Hepatocyte (in vitro differentiated cells): ENCODE measurements around the gene CNTNAP2. TPM values are rescaled to one million over a fixed set of nuclear protein-coding genes. Genes with fewer than 3 reads are reported as not detected.

ENCODE experiments used
- DNase-seq: peaks from one replicate; pipeline ENCODE4 v3.0.0-alpha.2; 2016; ENCODE audit warnings: low spot score
- H2AFZ ChIP-seq: fragments of 200-600 bp; sonication (generic); 2 replicates; pipeline ENCODE4 v1.6.0; 2016; ENCODE audit warnings: antibody characterized with exemption, mild to moderate bottlenecking
- H3K27ac ChIP-seq: fragments of 200-600 bp; sonication (generic); 2 replicates; pipeline ENCODE4 v1.5.1; 2016; ENCODE audit warnings: mild to moderate bottlenecking
- H3K27me3 ChIP-seq: fragments of 200-600 bp; sonication (generic); 2 replicates; pipeline ENCODE4 v1.6.1; 2016
- H3K36me3 ChIP-seq: fragments of 200-600 bp; sonication (generic); replicated peaks from 2 replicates; pipeline ENCODE4 v1.5.1; 2016; ENCODE audit warnings: low read depth; ENCODE audit not compliant: insufficient read depth
- H3K4me1 ChIP-seq: fragments of 200-600 bp; sonication (generic); 2 replicates; pipeline ENCODE4 v1.5.1; 2016; ENCODE audit warnings: mild to moderate bottlenecking, moderate library complexity; ENCODE audit not compliant: insufficient read depth
- H3K4me2 ChIP-seq: fragments of 200-600 bp; sonication (generic); 2 replicates; pipeline ENCODE4 v1.6.0; 2016
- H3K4me3 ChIP-seq: fragments of 200-600 bp; sonication (generic); 2 replicates; pipeline ENCODE4 v1.5.1; 2016; ENCODE audit warnings: mild to moderate bottlenecking
- H3K79me2 ChIP-seq: fragments of 200-600 bp; sonication (generic); 2 replicates; pipeline ENCODE4 v1.6.0; 2017; ENCODE audit warnings: mild to moderate bottlenecking
- H3K9me2 ChIP-seq: fragments of 200-600 bp; sonication (generic); replicated peaks from 2 replicates; pipeline ENCODE4 v1.6.0; 2017; ENCODE audit warnings: mild to moderate bottlenecking; ENCODE audit not compliant: insufficient read depth
- H3K9me3 ChIP-seq: fragments of 200-600 bp; sonication (generic); 2 replicates; pipeline ENCODE4 v1.5.1; 2016; ENCODE audit warnings: low read depth, mild to moderate bottlenecking
- H4K20me1 ChIP-seq: fragments of 200-600 bp; sonication (generic); 2 replicates; pipeline ENCODE4 v1.6.0; 2016; ENCODE audit warnings: mild to moderate bottlenecking; ENCODE audit not compliant: insufficient read depth, poor library complexity, severe bottlenecking
- EZH2 ChIP-seq: fragments of 200-600 bp; sonication (generic); IDR thresholded peaks from 2 replicates; pipeline ENCODE4 v1.6.1; 2016; ENCODE audit warnings: antibody characterized with exemption, mild to moderate bottlenecking, borderline replicate concordance
- EZH2phosphoT487 ChIP-seq: fragments of 200-600 bp; sonication (generic); IDR thresholded peaks from one replicate; pipeline ENCODE4 v1.6.1; 2018; ENCODE audit warnings: antibody characterized with exemption, mild to moderate bottlenecking, low read depth, moderate library complexity; ENCODE audit not compliant: unreplicated experiment, severe bottlenecking
- WGBS: methylation state at CpG from one replicate; pipeline ENCODE4 v1.1.6; 2016; ENCODE audit warnings: low lambda C conversion rate; ENCODE audit errors: missing lambda C conversion rate; 5-methylcytosine and 5-hydroxymethylcytosine counted together
- polyA plus RNA-seq: library from polyadenylated mRNA; unstranded; fragments of >200 nt; fragmentation: Nextera tagmentation; extraction: Ambion mirVana; gene quantifications from 2 replicates; pipeline ENCODE4 v1.2.1, GENCODE V29; 2016
- total RNA-seq: library from RNA; depleted of rRNA; stranded (reverse); fragments of >200 nt; gene quantifications from 2 replicates; pipeline ENCODE4 v1.2.3, GENCODE V29; 2014
- TF ChIP-seq, protein P1 (sequence below): fragments of 200-600 bp; sonication (generic); IDR thresholded peaks from 2 replicates; pipeline ENCODE4 v1.5.1; 2016; ENCODE audit warnings: antibody characterized with exemption, mild to moderate bottlenecking; ENCODE audit not compliant: poor library complexity

Gene CNTNAP2
- total and polyA plus RNA-seq, 2 experiments from 2014 or later = 7.5 to 14.7 TPM

DNA sequence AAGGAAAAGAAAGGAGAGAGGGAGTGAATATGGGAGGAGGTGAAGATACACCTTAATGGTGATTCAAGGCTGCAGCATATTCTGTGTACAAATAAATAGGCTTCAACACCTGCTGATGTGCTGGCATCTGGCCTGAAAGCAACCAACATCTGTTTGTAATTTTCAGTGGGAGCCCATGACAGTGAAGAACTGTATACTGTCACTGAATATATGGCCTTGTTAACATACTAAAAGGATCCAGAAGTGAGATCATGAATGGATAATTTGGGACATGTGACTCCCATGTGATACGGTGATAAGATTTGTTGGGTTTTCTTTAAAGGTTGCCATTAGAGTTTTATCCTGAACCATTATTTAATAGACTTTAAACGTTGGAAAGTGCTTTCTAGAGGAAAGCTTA lies 459.3 kb downstream of the CNTNAP2 start:
- WGBS = 35% methylated on average over 2 of the region's 2 CpGs
- Histone ChIP-seq H3K4me2 (no peak overlapping the region), H4K20me1 (no peaks in the 10 kb centered on the region), H3K9me3 (no peaks in the 10 kb centered on the region), H3K36me3 (no peaks in the 10 kb centered on the region), H3K27ac (no peak overlapping the region), H3K79me2 (no peaks in the 10 kb centered on the region), H3K9me2 (no peaks in the 10 kb centered on the region), H3K4me3 (no peak overlapping the region), H2AFZ (no peak overlapping the region), H3K4me1 (no peaks in the 10 kb centered on the region), H3K27me3 (no peaks in the 10 kb centered on the region)
- TF ChIP-seq EZH2phosphoT487 = no peak
- no peak for TF ChIP-seq EZH2
- TF ChIP-seq, protein P1, sequence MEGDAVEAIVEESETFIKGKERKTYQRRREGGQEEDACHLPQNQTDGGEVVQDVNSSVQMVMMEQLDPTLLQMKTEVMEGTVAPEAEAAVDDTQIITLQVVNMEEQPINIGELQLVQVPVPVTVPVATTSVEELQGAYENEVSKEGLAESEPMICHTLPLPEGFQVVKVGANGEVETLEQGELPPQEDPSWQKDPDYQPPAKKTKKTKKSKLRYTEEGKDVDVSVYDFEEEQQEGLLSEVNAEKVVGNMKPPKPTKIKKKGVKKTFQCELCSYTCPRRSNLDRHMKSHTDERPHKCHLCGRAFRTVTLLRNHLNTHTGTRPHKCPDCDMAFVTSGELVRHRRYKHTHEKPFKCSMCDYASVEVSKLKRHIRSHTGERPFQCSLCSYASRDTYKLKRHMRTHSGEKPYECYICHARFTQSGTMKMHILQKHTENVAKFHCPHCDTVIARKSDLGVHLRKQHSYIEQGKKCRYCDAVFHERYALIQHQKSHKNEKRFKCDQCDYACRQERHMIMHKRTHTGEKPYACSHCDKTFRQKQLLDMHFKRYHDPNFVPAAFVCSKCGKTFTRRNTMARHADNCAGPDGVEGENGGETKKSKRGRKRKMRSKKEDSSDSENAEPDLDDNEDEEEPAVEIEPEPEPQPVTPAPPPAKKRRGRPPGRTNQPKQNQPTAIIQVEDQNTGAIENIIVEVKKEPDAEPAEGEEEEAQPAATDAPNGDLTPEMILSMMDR = no peak
- DNase-seq = no peak

DNA sequence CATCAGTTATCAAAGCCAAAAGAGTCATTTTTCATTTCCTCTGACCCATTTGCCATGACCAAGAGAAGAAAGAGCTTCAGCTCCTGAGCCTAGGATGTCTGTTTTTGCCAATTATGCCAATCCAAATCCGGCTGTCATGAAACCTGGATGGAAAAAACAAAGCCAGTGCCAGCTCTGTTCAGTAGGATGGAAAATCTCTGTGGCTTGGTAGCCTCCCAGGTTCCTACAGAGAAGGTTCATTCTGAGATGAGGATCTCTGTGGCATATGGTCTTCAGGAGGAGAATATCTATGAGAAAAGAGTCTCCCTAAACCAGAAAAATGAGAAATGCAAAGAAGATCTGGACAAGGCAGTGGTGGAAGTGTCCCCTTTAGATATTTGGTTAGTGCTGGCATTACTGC lies 475.4 kb downstream of the CNTNAP2 start:
- H3K4me2 ChIP-seq = no peak overlapping the region
- no peaks in the 10 kb centered on the region for H3K27me3 ChIP-seq
- no peak overlapping the region for H2AFZ ChIP-seq
- TF ChIP-seq EZH2 (no peak), EZH2phosphoT487 (no peak)
- TF ChIP-seq, protein P1 = no peak
- no peak overlapping the region for H3K4me3 ChIP-seq
- H3K36me3 ChIP-seq = no peaks in the 10 kb centered on the region
- no peaks in the 10 kb centered on the region for H4K20me1 ChIP-seq
- no peak for DNase-seq
- no peaks in the 10 kb centered on the region for H3K9me3 ChIP-seq
- no peaks in the 10 kb centered on the region for H3K9me2 ChIP-seq
- no peak overlapping the region for H3K27ac ChIP-seq
- WGBS = 70% methylated on average over 1 of the region's 1 CpG
- H3K79me2 ChIP-seq = no peaks in the 10 kb centered on the region
- H3K4me1 ChIP-seq = no peaks in the 10 kb centered on the region

DNA sequence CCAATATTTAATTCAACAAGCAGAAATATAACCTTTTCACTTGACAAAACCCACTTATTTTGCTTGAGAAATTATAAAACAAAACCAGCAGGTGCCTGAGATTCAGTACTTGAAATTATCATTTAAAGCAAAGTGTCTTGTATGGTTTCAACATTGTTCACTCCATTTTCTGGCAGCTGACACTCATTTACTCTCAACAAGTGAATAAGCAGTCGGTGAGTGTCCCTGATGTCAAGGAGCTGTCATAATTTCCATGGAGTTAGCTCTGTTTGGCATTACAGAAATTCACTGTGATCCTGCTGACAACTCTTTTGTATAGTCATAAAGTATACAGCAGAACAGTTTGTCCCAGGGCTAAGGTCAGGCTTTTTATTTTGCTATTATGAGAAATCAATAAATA lies 490.0 kb downstream of the CNTNAP2 start:
- Histone ChIP-seq H4K20me1 (no peaks in the 10 kb centered on the region), H3K36me3 (no peaks in the 10 kb centered on the region), H3K9me3 (no peaks in the 10 kb centered on the region), H3K4me1 (no peaks in the 10 kb centered on the region), H3K4me3 (no peak overlapping the region), H3K4me2 (no peak overlapping the region), H3K9me2 (no peaks in the 10 kb centered on the region), H2AFZ (no peak overlapping the region), H3K79me2 (no peaks in the 10 kb centered on the region), H3K27ac (no peak overlapping the region), H3K27me3 (no peaks in the 10 kb centered on the region)
- 79% methylated on average over 1 of the region's 1 CpG for WGBS
- TF ChIP-seq, protein P1 = no peak
- TF ChIP-seq EZH2 (no peak), EZH2phosphoT487 (no peak)
- DNase-seq = no peak

DNA sequence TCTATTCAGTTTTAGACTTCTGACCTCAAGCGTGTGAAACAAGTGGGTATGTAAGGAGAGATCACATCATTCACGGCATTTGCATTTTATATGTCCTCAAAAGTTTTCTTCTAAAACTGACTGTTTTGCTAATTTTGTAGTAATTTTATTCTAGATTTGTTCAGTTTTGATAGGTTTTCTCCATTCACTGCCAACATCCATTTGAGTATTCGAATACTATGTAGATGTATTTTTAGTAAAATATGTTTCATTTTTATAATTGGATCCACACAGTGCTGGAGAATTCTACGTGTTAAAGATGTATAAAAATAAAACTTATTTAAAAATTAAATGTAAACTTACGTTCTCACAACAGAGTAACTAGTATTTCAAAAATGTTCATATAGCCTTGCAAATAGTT lies 503.0 kb downstream of the CNTNAP2 start:
- WGBS = 78% methylated on average over 5 of the region's 5 CpGs
- Histone ChIP-seq H3K9me2 (no peaks in the 10 kb centered on the region), H3K4me2 (no peak overlapping the region), H3K4me1 (no peaks in the 10 kb centered on the region), H3K4me3 (no peak overlapping the region), H4K20me1 (no peaks in the 10 kb centered on the region), H3K36me3 (no peaks in the 10 kb centered on the region), H3K9me3 (no peaks in the 10 kb centered on the region), H3K27ac (no peak overlapping the region), H3K27me3 (no peaks in the 10 kb centered on the region), H2AFZ (no peak overlapping the region), H3K79me2 (no peaks in the 10 kb centered on the region)
- DNase-seq = no peak
- TF ChIP-seq EZH2phosphoT487 = no peak
- TF ChIP-seq, protein P1 = no peak
- TF ChIP-seq EZH2 = no peak
